IPS DF 6.9 (cell line): ENCODE measurements around the gene LAMP5.
A peak's percentile ranks its signal among the peaks of the same experiment; 100 is the strongest.

Source experiments
- DNase-seq: peaks from one replicate; pipeline ENCODE4 v3.0.0-alpha.2; 2013; ENCODE audit warnings: low read depth, low spot score
- H3K27ac ChIP-seq: one replicate; pipeline ENCODE4 v1.5.1; 2013; ENCODE audit warnings: low read length, control low read depth
- H3K27me3 ChIP-seq: 2 replicates; pipeline ENCODE4 v1.6.1; 2013; ENCODE audit warnings: mild to moderate bottlenecking, low read length; ENCODE audit not compliant: control insufficient read depth, insufficient read depth
- H3K36me3 ChIP-seq: 2 replicates; pipeline ENCODE4 v1.6.1; 2013; ENCODE audit warnings: low read length; ENCODE audit not compliant: control insufficient read depth, insufficient read depth
- H3K4me1 ChIP-seq: 2 replicates; pipeline ENCODE4 v1.6.1; 2013; ENCODE audit warnings: low read length; ENCODE audit not compliant: control insufficient read depth, insufficient read depth
- H3K4me3 ChIP-seq: 2 replicates; pipeline ENCODE4 v1.5.1; 2013; ENCODE audit warnings: mild to moderate bottlenecking, low read length
- H3K9me3 ChIP-seq: 2 replicates; pipeline ENCODE4 v1.6.1; 2013; ENCODE audit warnings: low read length, inconsistent platforms; ENCODE audit not compliant: control insufficient read depth, insufficient read depth
- WGBS: extraction: QIAGEN DNeasy Blood & Tissue Kit; methylation state at CpG from one replicate; pipeline ENCODE4 v1.1.7; 2013; ENCODE audit warnings: mixed read lengths, missing lambda C conversion rate; ENCODE audit not compliant: insufficient read length, insufficient coverage; 5-methylcytosine and 5-hydroxymethylcytosine counted together

LAMP5 gene

DNA sequence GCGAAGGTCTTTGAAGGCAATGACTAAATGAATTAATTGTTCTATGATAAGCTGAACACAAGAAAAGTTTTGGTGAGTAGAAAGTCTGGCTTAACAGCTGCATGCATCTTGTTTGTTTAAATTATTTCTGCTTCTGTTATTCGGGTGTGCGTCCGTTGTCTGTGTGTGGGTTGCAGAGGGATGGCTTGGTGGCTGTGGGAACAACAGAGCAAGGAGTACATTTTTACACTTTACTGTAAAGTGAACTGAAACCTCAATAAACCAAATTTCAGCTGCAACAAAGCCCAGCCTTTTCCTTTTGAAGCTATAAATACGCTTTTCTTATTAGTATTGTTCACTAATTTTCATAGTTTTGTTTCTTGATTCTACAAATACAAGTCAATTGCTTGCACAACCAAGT is 3.5 kb upstream of the LAMP5 start:
- no peak overlapping the region for H3K4me3 ChIP-seq
- H3K9me3 ChIP-seq: no peaks in the 10 kb centered on the region
- peaks cover 66% of the 10 kb centered on the region for H3K27me3 ChIP-seq
- DNase-seq: no peak
- H3K4me1 ChIP-seq: peaks cover 7% of the 10 kb centered on the region
- WGBS: no CpG with 5 or more reads among the region's 5 CpGs
- no peaks in the 10 kb centered on the region for H3K36me3 ChIP-seq
- no peak overlapping the region for H3K27ac ChIP-seq

DNA sequence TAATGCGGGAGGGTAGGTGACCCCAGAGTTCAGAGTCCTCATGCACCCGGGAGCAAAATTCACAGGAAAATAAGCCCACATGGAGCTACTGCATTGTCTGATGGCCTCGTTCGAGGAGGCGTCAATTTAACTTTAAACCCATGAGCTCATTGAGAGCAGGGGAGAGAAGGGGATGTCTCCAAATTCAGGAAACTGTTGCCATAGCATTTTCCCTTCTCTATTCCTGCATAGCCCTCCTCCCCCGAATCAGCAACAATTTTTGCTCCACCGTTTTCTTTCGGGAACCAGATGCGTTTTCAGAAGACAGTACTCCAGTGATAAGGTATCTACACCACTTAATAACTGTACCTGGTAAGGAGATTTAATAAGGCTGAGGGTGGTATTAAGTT is 324 bp upstream of the LAMP5 start:
- Histone ChIP-seq H3K27ac (no peak overlapping the region), H3K27me3 (peaks cover 57% of the 10 kb centered on the region), H3K4me1 (peaks cover 7% of the 10 kb centered on the region; the same call in 1 of the 2 replicates), H3K9me3 (no peaks in the 10 kb centered on the region), H3K36me3 (no peaks in the 10 kb centered on the region), H3K4me3 (peak overlapping the region; percentile 23; the same call in 1 of the 2 replicates)
- no peak for DNase-seq
- no CpG with 5 or more reads among the region's 9 CpGs for WGBS

DNA sequence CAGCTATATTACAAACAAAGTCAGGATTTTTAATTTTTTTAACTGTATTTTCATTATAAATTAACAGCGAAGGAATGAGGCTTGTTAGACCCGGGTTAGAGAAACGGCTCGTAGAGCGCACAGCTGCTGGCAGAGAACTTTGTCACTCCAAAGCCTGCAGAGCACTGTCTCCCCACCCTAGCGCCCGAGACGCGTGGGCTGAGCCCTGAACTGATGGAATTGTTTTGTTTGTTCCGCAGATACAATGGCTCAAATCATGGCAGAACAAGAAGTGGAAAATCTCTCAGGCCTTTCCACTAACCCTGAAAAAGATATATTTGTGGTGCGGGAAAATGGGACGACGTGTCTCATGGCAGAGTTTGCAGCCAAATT is 810 bp downstream of the LAMP5 start:
- no peaks in the 10 kb centered on the region for H3K36me3 ChIP-seq
- H3K4me1 ChIP-seq: peaks cover 7% of the 10 kb centered on the region; the same call in 1 of the 2 replicates
- no peaks in the 10 kb centered on the region for H3K9me3 ChIP-seq
- H3K27me3 ChIP-seq: peaks cover 47% of the 10 kb centered on the region
- no peak for DNase-seq
- no peak overlapping the region for H3K27ac ChIP-seq
- H3K4me3 ChIP-seq: no peak overlapping the region
- WGBS: no CpG with 5 or more reads among the region's 13 CpGs

DNA sequence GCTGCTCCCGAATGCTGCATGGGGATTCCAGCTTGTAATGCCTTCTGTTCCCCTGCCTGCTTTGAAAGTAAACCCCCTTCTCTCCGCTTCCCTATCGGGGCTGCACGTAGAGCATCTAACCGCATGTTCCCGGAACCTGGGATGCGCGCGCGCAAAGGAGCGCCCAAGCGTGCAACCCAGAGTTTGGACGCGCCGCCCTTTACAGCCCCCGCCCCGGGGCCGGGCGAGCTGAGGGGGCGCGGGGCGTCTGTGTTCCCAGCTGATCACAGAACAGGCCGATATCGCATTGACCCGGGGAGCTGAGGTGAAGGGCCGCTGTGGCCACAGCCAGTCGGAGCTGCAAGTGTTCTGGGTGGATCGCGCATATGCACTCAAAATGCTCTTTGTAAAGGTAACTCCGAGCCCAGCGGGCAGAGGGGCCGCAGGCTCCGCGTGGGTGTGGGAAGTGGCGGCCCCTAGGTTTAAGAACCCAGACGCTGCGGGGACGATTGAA is 1.4 kb downstream of the LAMP5 start:
- Histone ChIP-seq H3K4me3 (peak overlapping the region; percentile 22; the same call in 1 of the 2 replicates), H3K27ac (no peak overlapping the region), H3K9me3 (no peaks in the 10 kb centered on the region), H3K36me3 (no peaks in the 10 kb centered on the region), H3K27me3 (peaks cover 45% of the 10 kb centered on the region), H3K4me1 (peaks cover 9% of the 10 kb centered on the region; the same call in 1 of the 2 replicates)
- no peak for DNase-seq
- WGBS: no CpG with 5 or more reads among the region's 38 CpGs

- H3K4me3 ChIP-seq: peak overlapping the region; percentile 22; the same call in 1 of the 2 replicates
- no peaks in the 10 kb centered on the region for H3K9me3 ChIP-seq
- DNase-seq: no peak
- H3K36me3 ChIP-seq: no peaks in the 10 kb centered on the region
- no peak overlapping the region for H3K27ac ChIP-seq
- peaks cover 46% of the 10 kb centered on the region for H3K27me3 ChIP-seq
- H3K4me1 ChIP-seq: peaks cover 9% of the 10 kb centered on the region; the same call in 1 of the 2 replicates
- no CpG with 5 or more reads among the region's 28 CpGs for WGBS
These were observed 2.0 kb downstream of the LAMP5 start for GRCh38 chr20:9516234-9516871.

DNA sequence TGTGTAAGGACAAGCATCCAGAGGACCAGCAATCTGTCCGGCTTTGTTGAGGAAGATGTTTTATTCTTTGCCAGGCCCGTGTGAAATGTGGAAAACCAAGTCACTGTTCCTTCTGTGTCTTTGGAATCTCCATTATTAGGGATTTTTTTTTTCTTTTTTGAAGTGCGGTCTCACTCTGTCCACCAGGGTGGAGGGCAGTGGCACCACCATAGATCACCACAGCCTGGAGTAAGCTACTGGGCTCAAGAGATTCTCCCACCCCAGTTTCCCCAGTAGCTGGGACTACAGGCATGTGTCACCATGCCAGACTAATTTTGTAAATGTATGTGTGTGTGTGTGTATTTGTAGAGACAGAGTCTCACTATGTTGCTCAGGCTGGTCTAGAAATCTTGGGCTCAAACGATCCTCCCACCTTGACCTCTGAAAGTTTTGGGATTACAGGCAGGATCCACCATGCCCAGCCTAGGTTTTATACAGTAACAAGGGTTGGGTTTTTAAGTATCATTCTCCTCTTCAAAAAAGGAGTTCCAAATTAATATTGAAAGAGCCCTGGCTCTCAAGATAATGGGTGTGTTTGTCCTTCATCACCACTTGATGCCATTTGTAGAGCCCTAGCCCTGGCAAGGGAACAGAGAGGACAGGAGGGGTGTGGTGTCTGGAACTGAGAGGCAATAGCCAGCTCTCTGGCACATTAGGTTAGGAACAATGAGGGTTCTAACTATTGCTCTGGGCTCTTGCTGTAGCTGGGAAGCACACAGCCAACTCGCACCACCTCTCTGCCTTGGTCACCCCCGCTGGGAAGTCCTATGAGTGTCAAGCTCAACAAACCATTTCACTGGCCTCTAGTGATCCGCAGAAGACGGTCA is 3.1 kb downstream of the LAMP5 start:
- no peaks in the 10 kb centered on the region for H3K9me3 ChIP-seq
- H3K36me3 ChIP-seq: no peaks in the 10 kb centered on the region
- peaks cover 46% of the 10 kb centered on the region for H3K27me3 ChIP-seq
- peaks cover 9% of the 10 kb centered on the region; the same call in 1 of the 2 replicates for H3K4me1 ChIP-seq
- no peak overlapping the region for H3K4me3 ChIP-seq
- DNase-seq: no peak
- no CpG with 5 or more reads among the region's 8 CpGs for WGBS
- H3K27ac ChIP-seq: no peak overlapping the region

DNA sequence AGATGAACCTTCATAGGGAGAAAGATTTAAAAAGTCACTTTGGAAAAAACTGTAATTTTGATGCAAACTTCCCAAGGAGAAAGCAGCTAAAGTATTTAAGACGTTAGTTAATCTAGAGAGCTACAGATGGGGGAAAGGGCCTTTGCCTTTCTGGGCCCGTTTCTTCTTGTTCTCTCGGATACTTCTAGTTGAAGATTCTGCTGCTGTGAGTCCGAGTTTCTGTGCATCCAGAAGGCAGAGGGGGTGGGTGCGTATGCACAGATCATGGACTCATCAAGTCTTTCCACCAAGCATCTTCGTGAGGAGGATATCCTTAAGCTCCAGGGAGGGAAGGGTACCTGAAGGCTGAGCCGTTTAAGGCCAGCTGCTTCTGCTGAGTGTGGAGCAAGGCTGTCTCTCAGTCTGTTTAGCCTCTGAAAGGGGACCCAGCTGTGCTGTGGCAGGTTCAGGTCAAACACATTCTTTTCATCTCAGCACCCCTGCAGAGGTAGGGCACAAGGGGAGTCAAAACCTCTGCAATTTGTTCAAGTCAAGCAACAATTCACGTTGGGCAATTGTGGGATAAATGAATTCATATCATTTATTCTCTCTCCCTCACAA is 4.3 kb downstream of the LAMP5 start:
- H3K4me3 ChIP-seq: no peak overlapping the region

GRCh38 chr20:9520086-9520485 is 5.7 kb downstream of the LAMP5 start:
- no CpG with 5 or more reads among the region's 4 CpGs for WGBS
- Histone ChIP-seq H3K36me3 (no peaks in the 10 kb centered on the region), H3K4me1 (peaks cover 9% of the 10 kb centered on the region; the same call in 1 of the 2 replicates), H3K27me3 (peaks cover 38% of the 10 kb centered on the region), H3K9me3 (no peaks in the 10 kb centered on the region), H3K27ac (no peak overlapping the region), H3K4me3 (no peak overlapping the region)
- no peak for DNase-seq

More for the DNA sequence above, 4.3 kb downstream of the LAMP5 start:
- no peaks in the 10 kb centered on the region for H3K36me3 ChIP-seq
- peaks cover 46% of the 10 kb centered on the region for H3K27me3 ChIP-seq
- peaks cover 9% of the 10 kb centered on the region; the same call in 1 of the 2 replicates for H3K4me1 ChIP-seq
- H3K27ac ChIP-seq: no peak overlapping the region
- WGBS: no CpG with 5 or more reads among the region's 8 CpGs
- DNase-seq: no peak
- H3K9me3 ChIP-seq: no peaks in the 10 kb centered on the region

GRCh38 chr20:9523636-9524035 is 9.2 kb downstream of the LAMP5 start:
- Histone ChIP-seq H3K36me3 (no peaks in the 10 kb centered on the region), H3K27me3 (peaks cover 6% of the 10 kb centered on the region; the same call in 1 of the 2 replicates), H3K4me1 (peaks cover 3% of the 10 kb centered on the region; the same call in 1 of the 2 replicates), H3K4me3 (no peak overlapping the region), H3K27ac (no peak overlapping the region), H3K9me3 (no peaks in the 10 kb centered on the region)
- no CpG with 5 or more reads among the region's 3 CpGs for WGBS
- no peak for DNase-seq

- H3K27ac ChIP-seq: no peak overlapping the region
- WGBS: no CpG with 5 or more reads among the region's 2 CpGs
- no peaks in the 10 kb centered on the region for H3K36me3 ChIP-seq
These were observed 17.2 kb downstream of the LAMP5 start for GRCh38 chr20:9531581-9531980.

More at GRCh38 chr20:9531581-9531980, 17.2 kb downstream of the LAMP5 start:
- Histone ChIP-seq H3K4me3 (no peak overlapping the region), H3K4me1 (no peaks in the 10 kb centered on the region), H3K9me3 (no peaks in the 10 kb centered on the region), H3K27me3 (no peaks in the 10 kb centered on the region)
- no peak for DNase-seq
